GM19193 (cell line): ENCODE data around the gene EPB41L5.

Experiments
- POLR2A ChIP-seq: IDR thresholded peaks from 4 replicates; pipeline ENCODE4 v1.6.1; 2011; ENCODE audit not compliant: insufficient read depth, insufficient read length; ENCODE audit errors: extremely low read depth

Gene EPB41L5

DNA sequence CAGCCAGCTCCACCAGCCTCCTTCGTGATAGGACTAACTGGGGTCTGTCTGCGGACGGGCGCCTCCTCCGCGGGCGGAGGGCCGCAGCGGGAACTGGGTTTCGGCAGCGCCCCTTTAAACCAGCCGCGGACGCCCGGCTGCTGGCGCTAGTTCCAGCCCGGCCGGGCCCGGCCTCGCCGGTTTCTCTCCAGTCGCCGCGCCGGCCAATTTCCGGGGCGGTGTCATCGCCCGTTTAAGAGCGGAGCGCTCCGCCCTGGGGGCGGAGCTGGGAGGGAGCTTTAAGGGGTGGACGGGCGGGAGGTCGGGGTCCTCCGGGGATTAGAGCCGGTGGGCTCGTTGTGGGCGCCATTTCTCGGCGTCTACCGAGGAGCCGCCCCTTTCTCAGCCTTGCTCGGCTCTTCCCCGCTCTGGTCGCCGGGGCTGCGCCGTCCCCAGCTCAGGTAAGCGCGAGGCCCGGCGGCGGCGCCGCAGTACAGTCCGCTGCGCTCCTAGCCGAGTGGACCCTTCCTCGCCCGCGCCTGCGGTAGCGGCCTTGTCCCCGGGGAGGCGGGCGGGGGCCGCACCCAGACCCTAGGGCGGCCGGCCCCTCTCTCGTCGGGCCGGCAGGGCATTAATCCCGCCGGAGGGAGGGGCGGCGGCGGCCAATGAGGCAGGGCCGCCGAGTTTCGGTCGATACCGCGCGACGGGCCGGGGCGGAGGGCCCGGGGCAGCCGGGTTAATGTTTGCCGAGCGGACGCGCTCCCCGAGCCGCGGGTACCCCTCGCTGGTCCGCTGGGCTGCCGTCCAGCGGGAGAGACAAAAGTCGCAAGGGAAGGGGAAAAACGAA is at the start of gene EPB41L5:
EPB41L5 (plus strand) TSS at position 307 of the 826 bp plus-strand sequence. CDS start 6,008 bp downstream, outside the sequence.
- peak; percentile 73 for TF ChIP-seq POLR2A

DNA sequence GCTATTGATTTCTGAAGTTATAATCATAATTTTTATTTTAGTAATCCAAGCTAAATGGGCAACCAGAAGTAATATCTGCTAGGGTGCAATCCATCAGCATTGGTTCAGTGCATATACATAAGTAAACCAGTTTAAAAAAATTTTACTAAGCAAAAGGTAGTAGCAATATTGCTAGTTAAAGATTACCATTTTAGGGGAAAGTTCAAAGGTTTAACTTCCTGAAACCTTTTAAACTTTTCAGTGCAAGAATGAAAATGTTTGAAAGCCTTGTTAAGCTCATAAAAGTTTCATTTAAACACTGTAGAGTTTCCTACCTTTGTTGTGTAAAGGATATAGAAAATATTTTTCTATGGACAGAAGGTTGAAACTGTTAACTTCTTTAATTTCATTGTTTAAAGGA is 31.0 kb upstream of the EPB41L5 start:
- no peak for TF ChIP-seq POLR2A

DNA sequence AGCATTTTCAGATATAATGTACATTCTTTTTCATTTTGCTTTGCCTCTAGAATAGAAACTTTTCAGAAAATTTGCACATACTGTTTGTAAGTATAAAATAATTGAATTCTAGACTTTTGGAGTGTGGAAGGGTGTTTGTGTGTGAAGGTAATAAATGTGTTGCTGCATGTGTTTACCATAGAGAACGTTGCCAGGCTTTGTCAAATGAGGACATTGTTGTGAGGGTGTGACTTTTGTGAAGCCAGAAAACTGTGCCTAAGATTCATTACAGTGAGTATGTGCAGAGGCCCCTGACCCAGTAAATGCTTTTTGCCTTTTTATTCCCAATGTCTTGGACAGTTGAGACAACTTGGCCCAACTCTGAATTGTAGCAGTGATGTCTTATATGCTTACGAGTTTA is 30.4 kb upstream of the EPB41L5 start:
- no peak for TF ChIP-seq POLR2A

DNA sequence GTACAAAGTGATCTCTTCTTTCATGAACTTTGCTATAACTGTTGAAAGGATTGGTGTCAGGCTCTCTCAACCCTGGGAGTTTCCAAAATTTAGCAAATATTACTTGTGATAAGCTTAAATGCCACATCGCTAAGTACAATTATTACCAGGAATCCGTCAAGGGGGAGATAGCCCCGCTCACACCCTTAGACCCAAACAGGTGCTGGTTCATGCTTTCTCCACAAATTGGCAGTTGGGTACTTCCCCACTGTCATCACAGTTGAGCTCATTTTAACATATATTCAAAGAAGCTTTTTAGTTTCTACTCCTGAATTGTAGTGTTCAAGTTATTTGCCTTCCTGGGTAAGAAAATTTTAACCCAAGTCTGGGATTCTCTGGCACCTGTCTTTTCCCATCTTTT is 29.8 kb upstream of the EPB41L5 start:
- no peak for TF ChIP-seq POLR2A

DNA sequence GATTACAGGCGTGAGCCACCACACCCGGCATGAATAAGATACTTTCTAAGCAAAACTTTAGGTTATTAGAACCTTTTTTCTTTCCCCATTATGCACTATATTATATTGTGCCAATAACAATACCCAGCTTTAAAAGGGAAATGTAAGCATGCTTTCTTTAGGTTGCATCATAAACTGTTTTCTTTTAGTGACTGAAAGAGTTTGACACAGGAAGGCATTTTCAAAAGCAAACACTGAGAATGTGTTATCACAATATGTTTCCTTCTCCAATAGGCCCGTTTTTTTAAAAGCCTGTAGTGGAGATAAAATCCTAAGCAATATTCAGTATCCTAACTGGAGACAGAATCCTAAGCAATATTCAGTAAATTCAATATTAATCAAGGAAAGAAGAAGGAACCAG is 16.7 kb upstream of the EPB41L5 start:
- TF ChIP-seq POLR2A, result no peak

DNA sequence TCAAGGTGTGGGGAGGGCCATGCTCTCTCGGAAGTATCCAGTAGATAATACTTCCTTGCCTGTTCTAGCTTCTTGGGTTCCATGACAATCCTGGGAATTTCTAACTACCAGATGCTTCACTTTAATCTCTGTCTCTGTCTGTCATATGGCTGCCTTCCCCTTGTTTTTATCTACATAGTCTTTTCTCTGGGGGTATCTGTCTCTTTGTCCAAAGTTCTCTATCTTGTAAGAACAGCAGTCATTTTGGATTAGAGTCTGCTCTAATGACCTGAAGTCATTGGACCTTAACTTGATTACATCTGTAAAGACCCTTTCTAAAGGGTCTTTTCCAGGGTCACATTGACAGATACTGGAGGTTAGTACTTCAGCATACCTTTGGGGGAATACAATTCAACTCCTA is 11.4 kb upstream of the EPB41L5 start:
- TF ChIP-seq POLR2A, result no peak

DNA sequence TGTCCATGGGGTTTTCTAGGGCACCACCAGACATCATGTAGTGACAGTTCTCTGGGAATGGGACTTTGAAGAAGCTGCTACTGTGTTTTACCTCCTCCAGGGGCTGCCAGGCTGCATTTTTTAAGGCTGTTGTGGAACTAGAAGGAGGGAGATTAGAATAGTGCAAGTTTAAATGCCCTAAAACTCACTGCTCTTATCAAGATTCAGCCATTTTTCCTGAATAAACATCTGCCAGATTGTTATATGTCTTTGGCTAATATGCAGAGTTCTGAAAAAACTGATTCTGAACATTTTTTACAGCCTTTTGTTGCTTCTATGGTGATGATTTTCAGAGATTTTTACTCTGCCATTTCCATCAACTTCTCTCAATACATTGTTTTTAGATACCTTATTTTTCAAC is 8.6 kb upstream of the EPB41L5 start:
- TF ChIP-seq POLR2A, result no peak

DNA sequence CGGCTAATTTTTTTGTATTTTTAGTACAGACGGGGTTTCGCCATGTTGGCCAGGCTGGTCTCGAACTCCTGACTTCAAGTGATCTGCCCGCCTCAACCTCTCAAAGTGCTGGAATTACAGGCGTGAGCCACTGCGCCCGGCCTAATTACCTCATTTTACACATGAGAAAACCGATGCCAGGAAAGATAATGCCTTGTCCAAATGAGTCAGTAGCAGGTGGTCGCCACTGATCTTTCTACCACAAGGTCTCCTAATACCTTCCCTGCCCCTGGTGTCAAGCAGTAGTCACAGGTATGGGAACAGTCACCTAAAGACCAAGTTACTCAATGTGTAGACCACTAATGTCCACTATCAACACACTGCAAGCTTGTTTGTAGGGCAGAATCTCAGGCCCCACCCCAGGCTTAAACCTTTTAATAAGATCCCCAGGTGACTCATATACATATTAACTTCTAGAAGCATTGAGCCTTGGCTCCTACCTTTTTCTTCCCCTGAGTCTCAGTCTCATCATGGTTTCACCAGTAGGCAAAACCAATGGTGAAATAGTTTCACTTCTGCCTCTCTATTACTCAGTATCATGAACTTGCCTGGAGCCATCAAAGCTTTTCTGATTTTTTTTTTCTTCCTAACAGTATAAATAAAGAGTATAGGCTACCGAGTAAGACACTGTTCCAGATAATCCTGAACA is 6.9 kb upstream of the EPB41L5 start:
- TF ChIP-seq POLR2A, result no peak

DNA sequence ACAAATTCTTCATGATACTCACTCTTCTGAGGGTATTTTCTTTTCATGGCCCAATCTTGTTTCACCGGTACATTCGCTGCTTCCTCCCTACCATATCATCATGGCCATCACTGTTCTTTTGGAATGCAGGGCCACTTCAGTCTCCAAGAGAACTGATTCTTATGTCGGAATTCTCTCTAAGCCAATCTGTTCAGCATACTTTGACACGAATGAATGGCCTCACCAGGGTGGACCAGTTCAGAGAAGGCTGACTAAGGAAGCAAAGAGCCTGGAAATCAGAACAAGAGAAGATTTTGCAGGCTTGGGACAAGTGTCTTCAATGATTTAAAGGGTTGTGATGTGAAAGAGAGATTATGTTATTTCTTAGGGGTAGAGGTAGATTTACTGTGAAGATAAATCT is 5.0 kb upstream of the EPB41L5 start:
- no peak for TF ChIP-seq POLR2A

DNA sequence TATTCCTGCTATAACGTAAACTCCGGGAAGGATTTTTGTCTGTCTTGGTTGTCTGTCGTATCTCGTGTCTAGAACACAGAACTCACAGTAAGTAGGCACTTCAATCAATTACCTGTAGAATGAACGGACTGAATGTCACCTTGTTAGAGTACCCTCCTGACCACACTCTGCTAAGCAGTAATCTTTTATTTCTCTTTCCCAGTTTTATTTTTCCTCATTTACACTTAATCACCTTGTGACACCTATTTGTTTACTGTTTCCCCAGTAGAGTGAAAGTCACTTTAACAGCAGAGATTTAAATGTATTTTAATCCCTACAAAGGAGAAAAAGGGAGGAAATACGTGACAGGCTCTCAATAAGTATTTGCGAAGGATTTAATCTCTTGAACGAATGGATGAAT is 514 bp upstream of the EPB41L5 start:
- no peak for TF ChIP-seq POLR2A

DNA sequence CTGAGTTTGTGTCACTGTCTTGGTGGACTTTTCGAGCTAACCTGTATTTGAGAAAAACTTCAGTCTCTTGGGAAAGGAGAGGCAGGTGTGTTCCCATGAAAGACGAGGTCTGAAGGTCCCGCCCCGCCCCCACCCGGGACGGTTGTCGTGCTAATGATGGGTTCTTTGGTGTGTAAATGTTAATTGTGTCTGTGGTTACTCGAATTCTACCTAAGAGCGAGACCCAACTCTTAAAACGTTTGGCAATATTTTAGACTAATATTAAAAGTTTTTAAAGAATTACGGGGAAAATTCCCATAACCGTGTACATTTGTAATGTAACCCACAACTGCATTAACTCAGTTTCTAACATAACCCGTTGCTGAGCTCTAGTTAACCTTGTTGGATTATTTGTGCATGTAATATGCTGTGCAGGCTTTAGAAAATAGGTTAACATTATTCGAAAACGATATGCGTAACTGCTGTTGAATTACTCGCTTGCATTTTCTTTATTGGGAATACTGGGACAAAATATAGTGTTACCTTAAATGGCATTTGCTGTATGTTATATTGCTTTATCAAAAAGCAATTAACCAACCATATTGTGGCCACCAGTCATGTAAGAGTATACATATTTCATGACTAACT is 833 bp downstream of the EPB41L5 start:
- TF ChIP-seq POLR2A, result no peak

DNA sequence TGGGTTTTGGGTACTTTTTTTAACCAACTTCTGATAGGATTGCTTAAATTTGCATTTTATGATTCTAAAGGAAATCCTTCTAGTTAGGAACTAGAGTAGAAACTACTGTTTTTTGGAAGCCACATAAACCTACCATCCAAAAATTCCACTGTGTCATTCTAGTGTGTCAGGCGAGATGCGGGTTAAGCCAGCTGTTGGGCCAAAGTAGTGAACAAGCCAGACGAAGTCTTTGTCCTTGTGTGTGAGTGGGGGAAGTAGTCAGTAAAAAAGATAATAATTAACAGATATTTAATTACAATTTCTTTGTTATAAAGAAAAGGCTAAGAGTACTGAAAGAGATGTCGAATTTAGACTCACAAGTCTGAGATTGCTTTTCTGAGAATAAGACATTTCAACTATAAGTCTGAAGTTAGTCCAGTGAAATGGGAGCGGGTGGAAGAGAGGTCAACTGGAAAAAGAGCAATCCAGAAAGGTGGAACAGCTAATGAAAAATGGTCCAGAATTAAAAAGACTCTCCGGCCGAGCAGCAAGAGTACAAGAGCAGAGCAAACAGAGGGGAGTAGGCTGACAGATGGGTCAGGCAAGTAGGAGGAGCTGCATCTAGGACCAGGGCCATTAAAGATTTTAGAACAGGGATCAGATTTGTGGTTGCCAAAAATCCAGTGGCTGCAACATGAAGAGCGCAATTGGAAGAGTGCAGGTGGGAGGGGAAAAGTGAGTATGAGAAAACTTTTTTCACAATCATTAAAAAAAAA is 1.5 kb downstream of the EPB41L5 start:
- TF ChIP-seq POLR2A, result no peak

DNA sequence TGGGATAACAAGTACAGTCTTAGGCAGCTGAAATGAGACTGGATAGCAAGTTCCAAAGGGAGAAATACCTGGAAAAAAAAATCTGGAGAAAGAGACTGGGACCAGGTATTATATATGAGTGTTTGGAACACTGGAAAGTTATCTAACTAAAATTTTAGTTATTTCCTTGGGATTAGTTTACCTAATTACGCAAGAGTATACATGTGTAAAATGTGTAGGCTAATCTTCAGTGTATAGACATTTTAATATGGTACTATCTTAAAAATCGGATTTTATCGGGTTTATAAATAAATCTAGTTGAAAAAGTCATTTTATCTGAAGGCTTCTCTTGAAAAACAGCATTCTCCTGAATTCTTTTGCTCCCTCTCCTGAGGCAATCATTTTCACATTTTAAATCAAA is 3.9 kb downstream of the EPB41L5 start:
- no peak for TF ChIP-seq POLR2A

DNA sequence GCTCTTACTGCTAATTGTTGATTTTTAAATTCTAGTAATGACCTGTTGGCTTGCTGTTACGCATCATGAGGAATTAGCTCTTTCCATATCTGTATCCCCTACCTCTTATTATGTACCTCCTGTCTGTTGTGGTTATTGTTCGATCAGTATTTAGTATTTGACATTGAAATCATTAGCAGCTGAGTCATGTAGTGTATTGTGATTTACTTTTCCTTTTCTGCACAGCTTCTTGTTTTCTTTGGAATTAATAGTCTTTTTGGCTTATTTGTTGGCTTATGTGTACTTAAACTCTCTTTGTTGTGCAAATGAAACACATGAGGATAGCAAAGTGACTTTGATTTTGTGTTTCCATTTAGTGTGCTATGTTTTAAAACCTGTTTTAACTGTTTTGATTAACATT is 4.3 kb downstream of the EPB41L5 start:
- TF ChIP-seq POLR2A, result no peak

DNA sequence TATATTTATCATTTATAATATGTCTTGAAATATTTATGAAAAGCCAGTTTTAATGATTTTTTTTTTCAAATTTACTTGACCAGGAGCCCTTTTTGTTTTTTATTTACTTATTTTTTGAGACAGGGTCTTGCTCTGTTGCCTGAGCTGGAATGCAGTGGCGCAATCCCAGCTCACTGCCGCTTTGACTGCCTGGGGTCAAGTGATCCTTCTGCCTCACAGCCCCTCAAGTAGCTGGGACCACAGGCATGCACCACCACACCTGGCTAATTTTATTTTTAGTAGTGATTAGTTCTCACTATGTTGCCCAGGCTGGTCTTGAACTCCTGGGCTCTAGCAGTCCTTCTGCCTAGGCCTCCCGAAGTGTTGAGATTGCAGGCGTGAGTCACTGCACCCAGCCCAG is 5.7 kb downstream of the EPB41L5 start:
- no peak for TF ChIP-seq POLR2A
